HEK293 (cell line): ENCODE results near the gene TDO2.

Source experiments
- CTCF ChIA-PET: fragments of 350-600 bp; formaldehyde crosslinking; extraction: SDS; loops from one replicate; lab custom pipeline; 2021; ENCODE audit warnings: antibody characterized with exemption; lab: Yijun Ruan, JAX
- POLR2A ChIA-PET: fragments of 300-600 bp; formaldehyde crosslinking; extraction: SDS; loops from one replicate; lab custom pipeline; 2020; ENCODE audit warnings: antibody characterized with exemption, inconsistent platforms; lab: Yijun Ruan, JAX
- H3K27ac ChIP-seq: fragments of 200-500 bp; sonication (Bioruptor generic); 2 replicates; pipeline ENCODE4 v1.5.1; 2014; ENCODE audit warnings: low read depth, low read length, control low read depth, inconsistent platforms; ENCODE audit errors: extremely low read depth
- H3K36me3 ChIP-seq, 2 experiments: fragments of 200-500 bp in 1 of 2; sonication (Bioruptor generic) in 1 of 2; 1 replicate in 1 of 2; 2 replicates in 1 of 2; pipeline ENCODE4 v1.5.1; 2014 to 2017; ENCODE audit warnings: inconsistent platforms in 2 of 2, low read length in 2 of 2; ENCODE audit not compliant: control insufficient read depth in 2 of 2, insufficient read depth in 1 of 2
- H3K4me1 ChIP-seq: fragments of 200-500 bp; sonication (Bioruptor generic); 2 replicates; pipeline ENCODE4 v1.5.1; 2014; ENCODE audit warnings: mild to moderate bottlenecking, low read length, inconsistent platforms; ENCODE audit not compliant: control insufficient read depth, insufficient read depth
- H3K4me3 ChIP-seq: 2 replicates; pipeline ENCODE4 v1.5.1; 2011; ENCODE audit warnings: low read depth, mild to moderate bottlenecking, control low read depth, low read length, moderate library complexity
- H3K9me3 ChIP-seq: fragments of 200-500 bp; sonication (Bioruptor generic); 2 replicates; pipeline ENCODE4 v1.5.1; 2014; ENCODE audit warnings: low read depth, low read length, inconsistent platforms; ENCODE audit not compliant: control insufficient read depth, insufficient read depth
- EGR2 ChIP-seq: fragments of 450-650 bp; formaldehyde crosslinking; IDR thresholded peaks from 2 replicates; pipeline ENCODE4 v1.5.1; 2016; ENCODE audit warnings: low read depth, missing biosample characterization, missing genetic modification characterization
- HOXA7 ChIP-seq: sonication (generic); formaldehyde crosslinking; IDR thresholded peaks from 2 replicates; pipeline ENCODE4 v1.8.1; 2022; ENCODE audit warnings: missing genetic modification reagents, borderline replicate concordance
- IKZF3 ChIP-seq: fragments of 450-650 bp; IDR thresholded peaks from 2 replicates; pipeline ENCODE4 v1.5.0; 2018; ENCODE audit warnings: missing biosample characterization, mild to moderate bottlenecking, missing genetic modification characterization, moderate library complexity
- OVOL3 ChIP-seq: fragments of 450-650 bp; formaldehyde crosslinking; IDR thresholded peaks from 2 replicates; pipeline ENCODE4 v1.5.1; 2016; ENCODE audit warnings: missing biosample characterization, missing genetic modification characterization
- PRDM1 ChIP-seq: fragments of 450-650 bp; formaldehyde crosslinking; IDR thresholded peaks from 2 replicates; pipeline ENCODE4; 2016; ENCODE audit warnings: missing biosample characterization, missing genetic modification characterization
- SETDB1 ChIP-seq: IDR thresholded peaks from one replicate; pipeline ENCODE4 v1.6.1; 2017; ENCODE audit warnings: mild to moderate bottlenecking, low read length, moderate library complexity, mixed read lengths; ENCODE audit not compliant: insufficient read length
- SP7 ChIP-seq: fragments of 450-650 bp; formaldehyde crosslinking; IDR thresholded peaks from 2 replicates; pipeline ENCODE4 v1.5.1; 2016; ENCODE audit warnings: missing biosample characterization, missing genetic modification characterization
- ZNF202 ChIP-seq: fragments of 450-650 bp; formaldehyde crosslinking; IDR thresholded peaks from 2 replicates; pipeline ENCODE4 v1.5.1; 2016; ENCODE audit warnings: missing biosample characterization, missing genetic modification characterization, borderline replicate concordance
- ZNF23 ChIP-seq: fragments of 450-650 bp; formaldehyde crosslinking; IDR thresholded peaks from 2 replicates; pipeline ENCODE4 v1.5.1; 2016; ENCODE audit warnings: missing biosample characterization, missing genetic modification characterization, borderline replicate concordance
- ZNF239 ChIP-seq: fragments of 450-650 bp; formaldehyde crosslinking; IDR thresholded peaks from 2 replicates; pipeline ENCODE4 v1.5.1; 2016; ENCODE audit warnings: missing biosample characterization, missing genetic modification characterization
- ZNF24 ChIP-seq: fragments of 450-650 bp; formaldehyde crosslinking; IDR thresholded peaks from 2 replicates; pipeline ENCODE4 v1.5.1; 2016; ENCODE audit warnings: missing biosample characterization, missing genetic modification characterization
- ZNF311 ChIP-seq: fragments of 450-650 bp; formaldehyde crosslinking; IDR thresholded peaks from 2 replicates; pipeline ENCODE4 v1.5.1; 2017; ENCODE audit warnings: missing biosample characterization, missing genetic modification characterization, borderline replicate concordance
- ZNF335 ChIP-seq: fragments of 450-650 bp; formaldehyde crosslinking; conservative IDR thresholded peaks from 2 replicates; pipeline ENCODE4 v1.5.1; 2016; ENCODE audit warnings: missing biosample characterization, missing genetic modification characterization
- ZNF366 ChIP-seq: fragments of 450-650 bp; formaldehyde crosslinking; conservative IDR thresholded peaks from 2 replicates; pipeline ENCODE4 v1.5.1; 2016; ENCODE audit warnings: missing biosample characterization, missing genetic modification characterization
- ZNF555 ChIP-seq: fragments of 450-650 bp; formaldehyde crosslinking; conservative IDR thresholded peaks from 2 replicates; pipeline ENCODE4 v1.5.1; 2017; ENCODE audit warnings: missing biosample characterization, mild to moderate bottlenecking, missing genetic modification characterization, inconsistent platforms
- ZNF596 ChIP-seq: fragments of 450-650 bp; IDR thresholded peaks from 2 replicates; pipeline ENCODE4 v1.5.0; 2018; ENCODE audit warnings: missing biosample characterization, mild to moderate bottlenecking, missing genetic modification characterization, moderate library complexity
- ZNF768 ChIP-seq: fragments of 450-650 bp; formaldehyde crosslinking; IDR thresholded peaks from 2 replicates; pipeline ENCODE4 v1.5.1; 2018; ENCODE audit warnings: missing biosample characterization, mild to moderate bottlenecking, missing genetic modification characterization
- TF ChIP-seq, protein P1 (sequence below): fragments of 450-650 bp; formaldehyde crosslinking; IDR thresholded peaks from 2 replicates; pipeline ENCODE4 v1.5.0; 2017; ENCODE audit warnings: missing biosample characterization, missing genetic modification characterization, borderline replicate concordance
- TF ChIP-seq, protein P2 (sequence below): fragments of 450-650 bp; formaldehyde crosslinking; IDR thresholded peaks from 2 replicates; pipeline ENCODE4 v1.5.1; 2016; ENCODE audit warnings: missing biosample characterization, missing genetic modification characterization
- TF ChIP-seq, protein P3 (sequence below): fragments of 450-650 bp; formaldehyde crosslinking; IDR thresholded peaks from 2 replicates; pipeline ENCODE4 v1.5.1; 2016; ENCODE audit warnings: missing biosample characterization, missing genetic modification characterization
- TF ChIP-seq, protein P4 (sequence below): fragments of 450-650 bp; formaldehyde crosslinking; IDR thresholded peaks from 2 replicates; pipeline ENCODE4 v1.5.1; 2017; ENCODE audit warnings: missing biosample characterization, missing genetic modification characterization
- TF ChIP-seq, protein P5 (sequence below): fragments of 450-650 bp; formaldehyde crosslinking; IDR thresholded peaks from 2 replicates; pipeline ENCODE4 v1.5.1; 2016; ENCODE audit warnings: missing biosample characterization, missing genetic modification characterization

The TDO2 gene

DNA sequence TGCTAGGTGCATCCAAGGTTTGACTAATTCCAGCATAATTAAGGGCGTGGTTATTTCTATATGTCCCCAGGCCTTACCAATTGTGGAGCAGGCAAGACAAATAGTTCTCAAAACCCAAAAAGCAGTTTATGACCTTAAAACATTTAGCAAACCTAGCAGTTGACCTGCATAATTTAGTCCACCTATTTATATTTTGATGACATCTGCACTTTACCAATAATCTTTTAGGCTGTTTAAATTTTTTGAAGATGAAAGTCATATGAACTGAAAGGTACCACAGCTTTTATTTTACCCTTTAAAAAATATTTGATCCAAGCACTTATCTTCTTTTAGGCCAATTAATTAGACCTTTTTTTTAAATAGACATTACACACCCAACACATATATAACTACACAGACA is 27.6 kb upstream of the TDO2 start (continued):
- TF ChIP-seq, protein P1, sequence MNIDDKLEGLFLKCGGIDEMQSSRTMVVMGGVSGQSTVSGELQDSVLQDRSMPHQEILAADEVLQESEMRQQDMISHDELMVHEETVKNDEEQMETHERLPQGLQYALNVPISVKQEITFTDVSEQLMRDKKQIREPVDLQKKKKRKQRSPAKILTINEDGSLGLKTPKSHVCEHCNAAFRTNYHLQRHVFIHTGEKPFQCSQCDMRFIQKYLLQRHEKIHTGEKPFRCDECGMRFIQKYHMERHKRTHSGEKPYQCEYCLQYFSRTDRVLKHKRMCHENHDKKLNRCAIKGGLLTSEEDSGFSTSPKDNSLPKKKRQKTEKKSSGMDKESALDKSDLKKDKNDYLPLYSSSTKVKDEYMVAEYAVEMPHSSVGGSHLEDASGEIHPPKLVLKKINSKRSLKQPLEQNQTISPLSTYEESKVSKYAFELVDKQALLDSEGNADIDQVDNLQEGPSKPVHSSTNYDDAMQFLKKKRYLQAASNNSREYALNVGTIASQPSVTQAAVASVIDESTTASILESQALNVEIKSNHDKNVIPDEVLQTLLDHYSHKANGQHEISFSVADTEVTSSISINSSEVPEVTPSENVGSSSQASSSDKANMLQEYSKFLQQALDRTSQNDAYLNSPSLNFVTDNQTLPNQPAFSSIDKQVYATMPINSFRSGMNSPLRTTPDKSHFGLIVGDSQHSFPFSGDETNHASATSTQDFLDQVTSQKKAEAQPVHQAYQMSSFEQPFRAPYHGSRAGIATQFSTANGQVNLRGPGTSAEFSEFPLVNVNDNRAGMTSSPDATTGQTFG (tag by site-specific recombination), result no peak
- TF ChIP-seq IKZF3 (no peak), ZNF366 (tag by site-specific recombination) (no peak), ZNF768 (tag by site-specific recombination) (no peak), ZNF311 (tag by site-specific recombination) (no peak), HOXA7 (no peak), ZNF24 (tag by site-specific recombination) (no peak), ZNF202 (tag by site-specific recombination) (no peak)
- TF ChIP-seq, protein P2, sequence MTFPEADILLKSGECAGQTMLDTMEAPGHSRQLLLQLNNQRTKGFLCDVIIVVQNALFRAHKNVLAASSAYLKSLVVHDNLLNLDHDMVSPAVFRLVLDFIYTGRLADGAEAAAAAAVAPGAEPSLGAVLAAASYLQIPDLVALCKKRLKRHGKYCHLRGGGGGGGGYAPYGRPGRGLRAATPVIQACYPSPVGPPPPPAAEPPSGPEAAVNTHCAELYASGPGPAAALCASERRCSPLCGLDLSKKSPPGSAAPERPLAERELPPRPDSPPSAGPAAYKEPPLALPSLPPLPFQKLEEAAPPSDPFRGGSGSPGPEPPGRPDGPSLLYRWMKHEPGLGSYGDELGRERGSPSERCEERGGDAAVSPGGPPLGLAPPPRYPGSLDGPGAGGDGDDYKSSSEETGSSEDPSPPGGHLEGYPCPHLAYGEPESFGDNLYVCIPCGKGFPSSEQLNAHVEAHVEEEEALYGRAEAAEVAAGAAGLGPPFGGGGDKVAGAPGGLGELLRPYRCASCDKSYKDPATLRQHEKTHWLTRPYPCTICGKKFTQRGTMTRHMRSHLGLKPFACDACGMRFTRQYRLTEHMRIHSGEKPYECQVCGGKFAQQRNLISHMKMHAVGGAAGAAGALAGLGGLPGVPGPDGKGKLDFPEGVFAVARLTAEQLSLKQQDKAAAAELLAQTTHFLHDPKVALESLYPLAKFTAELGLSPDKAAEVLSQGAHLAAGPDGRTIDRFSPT, result no peak

DNA sequence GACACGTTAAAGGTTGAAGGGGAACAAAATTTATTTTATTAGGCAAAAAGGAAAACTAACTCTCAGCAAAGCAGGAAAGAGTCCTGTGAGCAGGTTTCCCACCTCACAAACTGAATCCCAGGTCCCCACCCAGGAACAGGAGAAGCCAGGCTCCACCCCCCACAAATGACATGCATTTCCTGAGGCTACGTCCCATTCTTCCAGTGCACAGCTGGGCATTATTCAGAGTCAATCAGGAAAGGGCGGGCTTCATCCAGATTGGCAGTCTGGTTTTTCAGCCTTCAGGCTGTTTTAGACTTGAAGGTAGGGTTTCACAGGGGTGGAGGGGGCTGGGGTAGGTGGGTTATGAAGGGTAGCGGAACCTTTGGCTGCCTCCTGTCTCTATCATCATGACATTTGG is 25.5 kb upstream of the TDO2 start:
- Histone ChIP-seq H3K4me3 (no peak overlapping the region), H3K9me3 (no peaks in the 10 kb centered on the region), H3K36me3 (no peaks in the 10 kb centered on the region), H3K4me1 (no peaks in the 10 kb centered on the region), H3K27ac (no peak overlapping the region)
- TF ChIP-seq PRDM1 (tag by site-specific recombination), result no peak
- ChIA-PET POLR2A (no interaction called here), CTCF (no interaction called here)

DNA sequence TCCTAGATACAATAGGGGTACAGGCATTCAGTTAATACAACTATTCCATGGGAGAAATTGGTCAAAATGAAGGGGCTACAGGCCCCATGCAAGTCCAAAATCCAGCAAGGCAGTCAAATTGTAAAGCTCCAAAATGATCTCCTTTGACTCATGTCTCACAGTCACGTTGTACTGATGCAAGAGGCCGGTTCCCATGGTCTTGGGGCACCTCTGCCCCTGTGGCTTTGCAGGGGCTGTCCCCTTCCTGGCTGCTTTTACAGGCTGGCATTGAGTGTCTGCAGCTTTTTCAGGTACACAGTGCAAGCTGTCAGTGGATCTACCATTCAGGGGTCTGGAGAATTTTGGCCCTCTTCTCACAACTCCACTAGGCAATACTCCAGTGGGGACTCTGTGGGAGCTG is 24.9 kb upstream of the TDO2 start:
- Histone ChIP-seq H3K4me3 (no peak overlapping the region), H3K4me1 (no peaks in the 10 kb centered on the region), H3K36me3 (no peaks in the 10 kb centered on the region), H3K9me3 (no peaks in the 10 kb centered on the region), H3K27ac (no peak overlapping the region)
- TF ChIP-seq, protein P3, sequence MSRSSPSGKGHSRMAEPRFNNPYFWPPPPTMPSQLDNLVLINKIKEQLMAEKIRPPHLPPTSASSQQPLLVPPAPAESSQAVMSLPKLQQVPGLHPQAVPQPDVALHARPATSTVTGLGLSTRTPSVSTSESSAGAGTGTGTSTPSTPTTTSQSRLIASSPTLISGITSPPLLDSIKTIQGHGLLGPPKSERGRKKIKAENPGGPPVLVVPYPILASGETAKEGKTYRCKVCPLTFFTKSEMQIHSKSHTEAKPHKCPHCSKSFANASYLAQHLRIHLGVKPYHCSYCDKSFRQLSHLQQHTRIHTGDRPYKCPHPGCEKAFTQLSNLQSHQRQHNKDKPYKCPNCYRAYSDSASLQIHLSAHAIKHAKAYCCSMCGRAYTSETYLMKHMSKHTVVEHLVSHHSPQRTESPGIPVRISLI (tag by site-specific recombination), result no peak
- TF ChIP-seq ZNF596 (no peak), OVOL3 (no peak), SETDB1 (no peak), ZNF23 (tag by site-specific recombination) (no peak), ZNF555 (no peak), ZNF239 (no peak), ZNF335 (no peak), SP7 (tag by site-specific recombination) (no peak), EGR2 (tag by site-specific recombination) (no peak)
- TF ChIP-seq, protein P4, sequence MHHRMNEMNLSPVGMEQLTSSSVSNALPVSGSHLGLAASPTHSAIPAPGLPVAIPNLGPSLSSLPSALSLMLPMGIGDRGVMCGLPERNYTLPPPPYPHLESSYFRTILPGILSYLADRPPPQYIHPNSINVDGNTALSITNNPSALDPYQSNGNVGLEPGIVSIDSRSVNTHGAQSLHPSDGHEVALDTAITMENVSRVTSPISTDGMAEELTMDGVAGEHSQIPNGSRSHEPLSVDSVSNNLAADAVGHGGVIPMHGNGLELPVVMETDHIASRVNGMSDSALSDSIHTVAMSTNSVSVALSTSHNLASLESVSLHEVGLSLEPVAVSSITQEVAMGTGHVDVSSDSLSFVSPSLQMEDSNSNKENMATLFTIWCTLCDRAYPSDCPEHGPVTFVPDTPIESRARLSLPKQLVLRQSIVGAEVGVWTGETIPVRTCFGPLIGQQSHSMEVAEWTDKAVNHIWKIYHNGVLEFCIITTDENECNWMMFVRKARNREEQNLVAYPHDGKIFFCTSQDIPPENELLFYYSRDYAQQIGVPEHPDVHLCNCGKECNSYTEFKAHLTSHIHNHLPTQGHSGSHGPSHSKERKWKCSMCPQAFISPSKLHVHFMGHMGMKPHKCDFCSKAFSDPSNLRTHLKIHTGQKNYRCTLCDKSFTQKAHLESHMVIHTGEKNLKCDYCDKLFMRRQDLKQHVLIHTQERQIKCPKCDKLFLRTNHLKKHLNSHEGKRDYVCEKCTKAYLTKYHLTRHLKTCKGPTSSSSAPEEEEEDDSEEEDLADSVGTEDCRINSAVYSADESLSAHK (tag by site-specific recombination), result no peak
- TF ChIP-seq, protein P5, sequence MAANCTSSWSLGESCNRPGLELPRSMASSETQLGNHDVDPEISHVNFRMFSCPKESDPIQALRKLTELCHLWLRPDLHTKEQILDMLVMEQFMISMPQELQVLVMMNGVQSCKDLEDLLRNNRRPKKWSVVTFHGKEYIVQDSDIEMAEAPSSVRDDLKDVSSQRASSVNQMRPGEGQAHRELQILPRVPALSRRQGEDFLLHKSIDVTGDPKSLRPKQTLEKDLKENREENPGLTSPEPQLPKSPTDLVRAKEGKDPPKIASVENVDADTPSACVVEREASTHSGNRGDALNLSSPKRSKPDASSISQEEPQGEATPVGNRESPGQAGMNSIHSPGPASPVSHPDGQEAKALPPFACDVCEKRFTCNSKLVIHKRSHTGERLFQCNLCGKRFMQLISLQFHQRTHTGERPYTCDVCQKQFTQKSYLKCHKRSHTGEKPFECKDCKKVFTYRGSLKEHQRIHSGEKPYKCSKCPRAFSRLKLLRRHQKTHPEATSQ, result no peak
- ChIA-PET CTCF (no interaction called here), POLR2A (no interaction called here)
